HG03159 (cell line): Measurements from ENCODE around the gene CPPED1.

Source experiments
- ATAC-seq: cut with Tn5 transposase; IDR thresholded peaks from one replicate; pipeline ENCODE4 v1.9.1; 2021; ENCODE audit warnings: mild to moderate bottlenecking, moderate library complexity; ENCODE audit not compliant: unreplicated experiment

The CPPED1 gene

DNA sequence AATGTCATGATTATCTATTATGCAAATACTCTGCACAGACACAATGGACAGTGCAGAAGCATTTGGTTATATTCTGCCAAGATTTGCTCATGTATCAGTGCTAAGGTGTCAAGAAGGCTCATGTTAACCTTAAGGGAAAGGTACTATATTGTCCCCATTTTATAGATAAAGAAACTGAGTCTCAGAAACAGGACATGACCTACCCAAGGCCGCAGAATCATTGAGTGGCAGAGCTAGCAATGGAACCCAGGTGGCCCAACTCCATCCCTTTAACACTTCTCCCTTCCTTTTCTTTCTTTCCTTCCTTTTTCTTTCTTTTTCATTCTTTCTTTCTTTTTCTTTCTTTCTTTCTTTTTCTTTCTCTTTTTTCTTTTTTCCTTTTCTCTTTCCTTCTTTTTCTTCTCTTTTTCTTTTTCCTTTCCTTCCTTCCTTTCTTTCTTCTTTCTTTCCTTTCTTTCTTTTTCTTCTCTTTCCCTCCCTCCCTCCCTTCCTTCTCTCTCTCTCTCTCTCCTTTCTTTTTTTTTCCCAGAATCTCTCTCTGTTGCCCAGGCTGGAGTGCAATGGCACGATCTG, 149.8 kb downstream of the CPPED1 start:
- ATAC-seq: no peak

DNA sequence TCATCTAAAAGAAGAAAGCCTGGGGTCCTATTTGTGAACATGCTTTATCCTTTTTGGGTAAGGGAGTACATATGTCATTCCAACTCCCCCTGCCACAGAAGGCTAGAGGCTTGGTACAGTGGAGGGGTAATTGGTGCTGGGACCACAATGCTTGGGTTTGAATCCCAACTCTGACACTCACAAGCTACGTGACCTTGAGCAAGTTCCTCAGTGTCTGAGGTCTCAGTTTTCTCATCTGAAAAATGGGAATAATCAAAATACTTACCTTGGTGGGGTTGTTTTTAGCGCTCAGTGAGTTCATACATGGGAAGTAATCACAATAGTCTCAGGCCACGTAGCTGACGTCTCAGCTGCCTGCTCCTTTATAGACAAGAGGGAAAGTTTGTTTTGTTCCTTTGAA, 150.8 kb downstream of the CPPED1 start:
- no peak for ATAC-seq

- no peak for ATAC-seq
Observed at GRCh38 chr16:12651765-12652512, 151.7 kb downstream of the CPPED1 start.

DNA sequence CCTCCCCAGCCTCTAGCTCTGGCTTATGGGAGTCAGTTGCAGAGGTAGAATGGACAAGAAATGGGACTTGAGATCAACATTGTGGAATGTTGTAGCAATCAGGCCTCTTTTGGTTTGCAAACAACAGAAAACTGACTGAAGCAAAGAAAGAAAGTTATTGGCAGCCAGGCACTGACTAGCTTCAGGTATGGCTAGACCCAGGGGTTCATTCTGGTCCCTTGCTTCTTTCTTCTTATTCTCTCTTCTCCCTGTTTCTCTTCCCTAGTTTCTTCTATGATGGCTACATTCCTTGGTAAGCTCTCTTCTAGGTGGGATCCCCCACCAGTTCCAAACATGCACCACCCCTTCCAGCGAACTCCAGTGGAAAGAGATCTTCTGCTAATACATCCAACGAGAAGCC, 154.3 kb downstream of the CPPED1 start:
- ATAC-seq: no peak

DNA sequence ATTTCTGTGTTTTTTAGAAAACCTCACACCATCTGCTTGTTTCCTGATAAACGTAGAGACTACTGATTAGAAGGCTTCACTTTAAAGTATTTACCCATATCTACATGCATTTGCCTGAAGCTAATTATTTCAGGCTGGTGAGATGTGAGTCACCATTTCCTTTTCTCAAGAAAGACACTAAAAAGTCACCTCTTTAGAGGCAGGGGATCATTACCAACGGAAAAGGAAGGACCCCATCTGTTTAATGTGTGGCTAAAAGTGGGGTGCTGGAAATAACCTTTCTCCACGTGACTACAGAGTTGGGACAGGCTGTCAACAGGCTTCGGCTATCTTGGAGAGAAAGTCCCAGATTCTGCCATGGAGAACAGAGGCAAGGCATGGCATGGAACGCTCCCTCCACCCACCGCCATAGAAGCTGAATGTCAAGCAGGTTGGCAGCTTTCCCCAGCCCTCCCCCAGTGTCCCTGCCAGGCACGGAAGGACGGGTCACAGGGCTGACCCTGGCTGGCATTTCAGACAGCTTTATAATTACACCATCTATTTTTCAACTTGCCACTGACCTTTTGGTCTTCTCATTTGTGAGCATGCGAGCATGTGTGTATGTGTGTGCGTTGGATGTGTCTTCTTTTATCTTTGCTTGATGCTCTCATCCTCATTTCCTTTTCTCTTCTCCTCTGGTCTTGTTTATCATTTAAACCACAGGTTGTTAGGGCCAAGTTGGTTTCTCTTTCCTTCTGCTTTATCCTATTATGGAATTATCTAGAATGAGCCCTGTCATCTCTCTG, 157.0 kb downstream of the CPPED1 start:
- no peak for ATAC-seq

GRCh38 chr16:12646098-12646489, 157.6 kb downstream of the CPPED1 start:
- no peak for ATAC-seq

DNA sequence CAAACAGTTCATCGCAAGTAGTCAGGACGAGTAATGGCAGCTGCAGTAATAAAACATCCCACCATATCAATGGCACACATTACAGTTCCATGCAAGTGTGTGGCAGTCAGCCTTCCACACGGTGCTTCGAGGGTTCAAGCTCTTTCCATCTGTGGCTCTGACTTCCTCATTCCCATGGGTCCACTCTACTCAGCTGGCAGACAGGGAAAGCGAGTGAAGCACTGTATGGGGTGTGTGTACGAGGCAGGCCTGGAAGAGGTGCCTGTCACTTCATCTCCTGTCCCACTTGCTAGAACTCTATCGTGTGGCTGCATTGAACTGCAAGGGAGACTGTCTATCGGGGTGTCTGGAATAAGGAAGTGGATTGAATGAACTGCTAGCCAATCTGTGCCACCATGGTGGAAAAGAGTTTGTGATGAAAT, 160.6 kb downstream of the CPPED1 start:
- no peak for ATAC-seq

GRCh38 chr16:12639044-12639443, 164.6 kb downstream of the CPPED1 start:
- no peak for ATAC-seq

DNA sequence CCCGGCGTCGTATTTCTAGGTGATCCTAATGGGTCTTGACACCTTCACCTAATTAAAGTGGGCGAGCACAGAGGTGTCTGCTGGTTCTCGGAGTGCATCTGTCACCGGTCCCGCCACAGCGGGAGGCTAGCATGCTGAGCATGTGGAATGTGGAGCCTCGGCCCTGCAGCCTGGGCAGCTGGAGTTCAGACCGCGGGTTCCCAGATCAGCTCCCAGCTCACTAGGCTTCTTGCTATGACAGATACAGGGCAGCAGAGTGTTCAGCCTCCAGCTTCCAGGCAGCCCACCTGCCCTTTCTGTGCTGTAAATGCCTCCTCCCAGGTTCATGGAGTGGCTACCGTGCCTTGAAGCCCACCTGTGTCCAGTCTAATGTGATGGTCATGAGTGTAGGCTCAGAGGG, 166.7 kb downstream of the CPPED1 start:
- no peak for ATAC-seq

- no peak for ATAC-seq
Observed at GRCh38 chr16:12629271-12629670, 174.4 kb downstream of the CPPED1 start.

DNA sequence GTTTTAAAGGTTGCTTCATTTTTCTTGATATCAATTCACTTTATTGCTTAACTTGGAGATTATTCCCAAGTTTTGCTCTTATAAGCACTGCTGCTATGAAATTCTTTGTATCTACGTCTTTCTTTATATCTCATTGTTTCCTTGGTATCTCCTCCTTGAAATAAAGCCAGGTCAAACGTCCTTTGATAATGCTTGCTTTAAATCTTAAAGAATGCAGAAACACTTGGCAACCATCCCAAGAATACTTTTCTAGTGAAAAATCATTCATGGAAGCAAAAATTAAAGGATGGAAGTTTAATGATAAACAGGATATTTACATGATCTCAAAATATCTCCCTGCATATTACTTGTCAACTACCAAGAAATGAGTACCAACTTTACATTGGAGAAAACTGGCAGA, 175.2 kb downstream of the CPPED1 start:
- ATAC-seq: no peak

DNA sequence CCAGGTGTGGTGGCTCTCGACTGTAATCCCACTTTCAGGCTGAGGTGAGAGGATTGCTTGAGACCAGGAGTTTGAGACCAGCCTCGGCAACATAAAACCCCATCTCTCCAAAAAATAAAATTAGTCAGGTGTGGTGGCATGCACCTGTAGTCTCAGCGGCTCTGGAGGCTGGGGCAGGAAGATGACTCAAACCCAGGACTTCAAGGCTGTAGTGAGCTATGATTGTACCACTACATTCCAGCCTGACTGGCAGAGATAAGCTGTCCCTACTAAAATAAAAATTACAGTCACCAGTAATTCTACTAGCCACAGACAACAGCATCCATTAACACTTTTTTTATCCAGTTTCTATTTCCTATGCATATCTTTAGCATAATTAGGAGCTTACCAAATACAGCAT, 176.3 kb downstream of the CPPED1 start:
- no peak for ATAC-seq

- ATAC-seq: no peak
Observed at GRCh38 chr16:12626411-12626810, 177.3 kb downstream of the CPPED1 start.

DNA sequence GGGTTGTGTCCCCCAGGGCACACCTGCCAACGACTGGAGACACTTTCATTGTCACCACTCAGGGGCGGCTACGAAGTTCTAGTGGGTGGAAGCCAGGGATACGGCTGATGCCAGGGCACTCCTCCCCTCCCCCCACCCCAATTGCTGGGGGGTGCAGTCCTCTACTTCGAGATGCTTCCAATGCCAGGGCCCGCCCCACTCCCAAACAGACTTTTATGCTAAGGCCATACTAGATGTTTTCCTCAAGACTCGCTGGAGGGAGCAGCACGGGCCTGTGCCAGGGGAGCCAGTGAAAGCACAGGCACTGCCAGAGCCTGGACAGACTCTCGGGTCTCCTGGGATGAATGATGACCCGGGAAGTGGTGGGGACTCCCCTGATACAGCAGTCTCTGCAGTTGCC, 178.0 kb downstream of the CPPED1 start:
- ATAC-seq: no peak

DNA sequence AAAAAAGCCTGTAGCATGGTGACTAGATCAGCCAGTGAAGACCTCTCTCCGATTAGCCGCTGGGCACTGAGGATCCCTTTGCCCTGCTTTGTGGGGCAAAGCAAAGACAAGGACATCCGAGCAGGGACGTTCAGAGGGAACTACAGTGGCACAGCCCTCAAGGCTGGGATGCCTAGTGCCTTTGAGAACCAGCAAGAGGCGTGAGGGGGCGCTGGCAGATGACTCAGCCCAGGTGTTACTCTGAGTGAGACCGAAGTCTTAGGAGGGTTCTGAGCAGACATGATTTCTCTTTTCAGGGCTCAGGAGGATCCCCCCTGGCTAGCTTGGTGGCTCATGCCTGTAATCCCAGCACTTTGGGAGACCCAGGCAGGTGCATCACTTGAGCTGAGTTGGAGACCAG, 178.6 kb downstream of the CPPED1 start:
- no peak for ATAC-seq

DNA sequence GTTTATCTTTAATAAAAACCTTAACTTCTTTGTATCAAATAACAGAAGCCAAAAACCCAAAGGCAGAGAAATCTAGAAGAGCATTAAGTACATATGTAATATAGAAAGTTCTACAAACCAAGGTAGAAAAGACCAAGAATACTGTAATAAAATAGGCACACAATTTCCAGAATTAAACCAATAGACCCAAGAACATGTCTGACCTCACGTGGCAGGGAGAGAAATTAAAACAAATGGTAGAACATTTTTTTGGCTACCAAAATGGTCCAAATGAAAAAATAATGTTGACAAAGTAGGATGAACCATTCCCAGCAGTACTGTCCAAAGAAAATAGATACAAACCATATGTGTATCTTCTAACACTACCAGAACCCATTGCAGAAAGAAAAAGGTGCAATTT, 183.5 kb downstream of the CPPED1 start:
- ATAC-seq: no peak

DNA sequence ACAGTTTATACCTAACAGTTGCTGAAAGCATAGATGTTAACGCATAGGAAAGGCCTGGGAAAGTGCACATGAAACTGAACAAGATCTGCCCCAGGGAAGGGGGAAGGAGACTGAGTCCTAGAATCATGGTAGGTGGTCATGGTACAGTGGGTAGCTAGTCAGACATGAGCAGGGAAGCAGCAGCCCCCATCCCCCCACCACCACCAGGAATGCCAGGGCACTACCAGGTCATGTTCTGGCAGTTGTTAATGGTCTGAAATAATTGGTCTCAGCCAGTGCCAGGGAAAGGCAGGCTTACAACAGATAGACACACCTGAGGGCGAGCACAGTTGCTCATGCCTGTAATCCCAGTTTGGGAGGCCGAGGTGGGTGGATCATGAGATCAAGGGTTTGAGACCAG, 185.2 kb downstream of the CPPED1 start:
- no peak for ATAC-seq

GRCh38 chr16:12617401-12617819, 186.3 kb downstream of the CPPED1 start:
- no peak for ATAC-seq

DNA sequence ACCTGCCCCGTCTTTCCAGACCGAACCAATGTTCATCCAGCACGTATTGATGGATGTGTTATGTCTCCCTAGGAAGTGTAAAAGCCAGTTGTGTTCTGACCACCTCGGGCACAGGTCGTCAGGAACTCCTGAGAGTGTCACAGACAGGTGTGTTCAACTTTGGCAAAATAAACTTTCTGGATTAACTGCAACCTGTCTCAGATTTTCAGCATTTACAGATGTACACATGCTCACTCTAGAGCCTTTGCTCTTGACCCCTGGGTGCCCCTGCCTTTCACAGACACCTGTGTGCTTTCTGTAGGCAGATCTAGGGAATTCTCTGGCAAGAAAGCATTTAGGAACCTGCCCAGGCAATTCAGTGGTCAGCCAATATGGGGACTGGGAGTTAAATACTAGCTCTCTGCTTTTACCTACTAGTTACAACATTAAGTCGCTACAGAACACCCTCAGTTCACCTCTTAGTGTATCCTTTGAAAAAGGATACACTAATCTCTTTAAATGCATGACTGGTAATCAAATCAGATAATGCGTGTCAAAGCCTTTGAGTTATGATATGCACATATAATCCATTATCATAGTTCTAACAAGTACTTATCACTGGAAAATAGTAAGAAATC, 188.9 kb downstream of the CPPED1 start:
- ATAC-seq: no peak

DNA sequence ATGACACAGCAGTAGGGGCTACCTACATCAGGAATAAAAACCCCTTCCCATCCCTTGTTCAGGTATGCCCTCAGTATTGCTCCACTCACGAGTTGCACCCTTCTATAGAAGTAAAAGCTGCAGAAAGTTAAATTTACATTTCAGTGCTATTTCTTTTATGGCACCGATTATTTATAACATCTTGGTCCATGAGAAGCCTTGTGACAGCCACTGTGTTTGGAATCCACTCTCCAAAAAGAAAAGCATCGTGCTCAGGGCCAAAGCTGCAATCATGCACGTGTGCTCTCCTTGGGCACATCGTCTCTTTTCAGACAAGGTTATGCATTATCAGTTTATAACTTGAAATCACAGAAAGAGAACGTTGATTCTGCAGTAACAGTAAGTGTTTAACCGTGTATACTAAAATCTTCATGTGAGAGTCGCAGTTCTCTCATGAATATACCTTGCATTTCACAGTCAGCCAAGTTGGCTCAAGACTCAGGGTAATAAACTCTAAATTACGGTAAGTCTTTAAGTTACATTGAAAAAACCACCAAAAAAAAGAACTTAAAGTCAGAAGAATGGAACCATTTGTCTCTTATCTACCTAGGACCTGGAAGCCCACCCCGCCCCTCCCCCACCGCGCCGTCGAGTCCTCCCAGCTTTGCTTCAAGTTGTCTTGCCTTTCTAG, 189.6 kb downstream of the CPPED1 start:
- ATAC-seq: no peak
